HepG2 (cell line): ENCODE results near the gene MNT. TPM values are rescaled to one million over a fixed set of nuclear protein-coding genes. Genes with fewer than 3 reads are reported as not detected.
A peak's percentile ranks its signal among the peaks of the same experiment; 100 is the strongest.

Source experiments
- ARHGAP35 ChIP-seq: sonication (generic); formaldehyde crosslinking; IDR thresholded peaks from 2 replicates; pipeline ENCODE4 v1.9.0; 2022; ENCODE audit warnings: mild to moderate bottlenecking, inconsistent platforms, moderate library complexity, missing genetic modification reagents, borderline replicate concordance
- ATF7-NPFF ChIP-seq: sonication (generic); formaldehyde crosslinking; IDR thresholded peaks from 2 replicates; pipeline ENCODE4 v1.8.1; 2023; ENCODE audit warnings: mild to moderate bottlenecking, low read depth, missing genetic modification reagents, moderate library complexity
- CEBPG ChIP-seq: IDR thresholded peaks from 2 replicates; pipeline ENCODE4 v1.6.1; 2016
- GLI4 ChIP-seq: sonication (generic); formaldehyde crosslinking; IDR thresholded peaks from 2 replicates; pipeline ENCODE4 v1.5.1; 2020; ENCODE audit warnings: missing genetic modification reagents, mild to moderate bottlenecking, moderate library complexity, borderline replicate concordance
- HBP1 ChIP-seq: IDR thresholded peaks from 2 replicates; pipeline ENCODE4 v1.6.1; 2016; ENCODE audit warnings: low read depth, control low read depth
- HMG20A ChIP-seq: IDR thresholded peaks from 2 replicates; pipeline ENCODE4 v1.6.1; 2016; ENCODE audit warnings: borderline replicate concordance
- MLX ChIP-seq: IDR thresholded peaks from 2 replicates; pipeline ENCODE4 v1.6.1; 2016
- MXD1 ChIP-seq: sonication (generic); formaldehyde crosslinking; IDR thresholded peaks from 2 replicates; pipeline ENCODE4 v1.4.0; 2020; ENCODE audit warnings: mild to moderate bottlenecking, missing genetic modification reagents
- POGK ChIP-seq: sonication (generic); formaldehyde crosslinking; conservative IDR thresholded peaks from 2 replicates; pipeline ENCODE4 v1.8.0; 2022; ENCODE audit warnings: mild to moderate bottlenecking, moderate library complexity, missing genetic modification reagents
- RNF219 ChIP-seq: sonication (generic); formaldehyde crosslinking; IDR thresholded peaks from 2 replicates; pipeline ENCODE4 v1.5.0; 2020; ENCODE audit warnings: mild to moderate bottlenecking, missing genetic modification reagents
- RORA ChIP-seq: sonication (generic); formaldehyde crosslinking; IDR thresholded peaks from 2 replicates; pipeline ENCODE4 v1.5.0; 2020; ENCODE audit warnings: mild to moderate bottlenecking, missing genetic modification reagents, moderate library complexity
- SIN3B ChIP-seq: fragments of 150-350 bp; IDR thresholded peaks from 2 replicates; pipeline ENCODE4 v1.6.1; 2014; ENCODE audit warnings: low read length
- SIX1 ChIP-seq: sonication (generic); formaldehyde crosslinking; IDR thresholded peaks from 2 replicates; pipeline ENCODE4 v1.4.0; 2020; ENCODE audit warnings: missing genetic modification reagents, borderline replicate concordance
- STAG1 ChIP-seq: sonication (generic); formaldehyde crosslinking; IDR thresholded peaks from 2 replicates; pipeline ENCODE4 v1.4.0; 2020; ENCODE audit warnings: missing genetic modification reagents
- TAF1 ChIP-seq: sonication (generic); formaldehyde crosslinking; IDR thresholded peaks from 2 replicates; pipeline ENCODE4 v1.4.0; 2020; ENCODE audit warnings: missing genetic modification reagents
- TCF7L2 ChIP-seq: IDR thresholded peaks from 2 replicates; pipeline ENCODE4 v1.6.1; 2011; ENCODE audit warnings: mild to moderate bottlenecking, low read depth, low read length, moderate library complexity
- ZBTB1 ChIP-seq: sonication (generic); formaldehyde crosslinking; IDR thresholded peaks from 2 replicates; pipeline ENCODE4 v1.4.0; 2020; ENCODE audit warnings: missing genetic modification reagents, borderline replicate concordance
- ZNF10 ChIP-seq: sonication (generic); formaldehyde crosslinking; IDR thresholded peaks from 2 replicates; pipeline ENCODE4 v1.4.0; 2020; ENCODE audit warnings: mild to moderate bottlenecking, low read depth, missing genetic modification reagents, borderline replicate concordance
- ZNF567 ChIP-seq: sonication (generic); formaldehyde crosslinking; IDR thresholded peaks from 2 replicates; pipeline ENCODE4 v1.8.1; 2023; ENCODE audit warnings: mild to moderate bottlenecking, missing genetic modification reagents, borderline replicate concordance
- ZNF589 ChIP-seq: sonication (generic); formaldehyde crosslinking; conservative IDR thresholded peaks from 2 replicates; pipeline ENCODE4 v1.8.0; 2022; ENCODE audit warnings: mild to moderate bottlenecking, moderate library complexity, missing genetic modification reagents
- polyA plus RNA-seq, 8 experiments: library from polyadenylated mRNA; depleted of rRNA in 3 of 8; stranded (reverse) in 7 of 8; unstranded in 1 of 8; fragments of >200 nt; fragmentation: Illumina TruSeq in 4 of 8; extraction: Trizol in 4 of 8; gene quantifications; 2 replicates each; pipeline versions ENCODE4 v1.2.1 to v1.2.3, GENCODE V29; 2011 to 2016; ENCODE audit warnings: low read depth in 4 of 8, missing spikeins in 1 of 8, mixed read lengths in 1 of 8; ENCODE audit not compliant: insufficient read depth in 1 of 8
- total RNA-seq, 5 experiments: library from RNA; depleted of rRNA; stranded (reverse); fragments of >200 nt; fragmentation: Illumina TruSeq; extraction: Trizol; gene quantifications; 2 replicates each; pipeline ENCODE4 v1.2.3, GENCODE V29; 2016; ENCODE audit warnings: low read depth in 1 of 5
- TF ChIP-seq, protein P1 (sequence below): sonication (generic); formaldehyde crosslinking; IDR thresholded peaks from 2 replicates; pipeline ENCODE4 v1.4.0; 2020; ENCODE audit warnings: missing genetic modification reagents

Gene MNT
- total and polyA plus RNA-seq, 2 of the 13 experiments (the other 11 are each of a cell fraction or from before 2014, with no cell fraction given): 2.1 to 3.5 TPM

DNA sequence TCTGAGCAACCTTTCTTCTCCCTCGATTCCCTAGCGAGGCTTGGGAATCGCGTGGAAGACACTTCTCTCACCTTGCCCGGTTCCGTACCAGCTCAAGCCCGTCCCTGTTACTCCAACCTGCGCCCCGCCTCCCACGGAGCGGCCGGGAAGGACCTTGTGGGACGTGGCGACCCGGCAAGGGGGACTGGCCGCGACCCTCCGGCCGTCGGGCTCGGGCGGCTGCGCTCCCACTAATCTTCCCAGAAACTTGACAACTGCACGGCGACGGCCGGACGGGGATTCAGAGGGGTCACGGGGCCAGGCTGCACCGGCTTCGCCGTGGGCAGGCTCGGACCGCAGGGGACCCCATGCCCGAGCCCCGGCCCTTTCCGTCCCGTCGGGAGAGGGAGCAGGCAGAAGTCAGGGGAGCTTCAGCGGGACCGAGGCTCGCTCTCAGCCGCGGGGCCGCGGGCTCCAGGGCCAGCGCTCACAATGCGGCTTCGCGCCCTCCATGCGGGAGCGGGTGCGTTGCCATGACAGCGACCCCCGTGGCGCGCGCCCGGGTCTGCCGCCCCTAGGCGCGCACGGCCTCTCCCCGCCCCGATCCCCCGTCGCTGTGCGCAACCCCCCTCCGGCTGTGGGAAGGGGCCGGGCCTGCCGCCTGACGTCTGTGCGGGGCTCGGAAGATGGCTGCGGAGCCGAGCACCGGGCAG, 63.9 kb downstream of the MNT start, which contains the start of gene SGSM2 (continued):
- TF ChIP-seq CEBPG (CRISPR knock-in tag) (no peak), POGK (CRISPR knock-in tag) (no peak), STAG1 (CRISPR knock-in tag) (no peak), ZBTB1 (CRISPR knock-in tag) (no peak), ZNF589 (CRISPR knock-in tag) (no peak), ATF7-NPFF (no peak), HMG20A (CRISPR knock-in tag) (no peak), HBP1 (no peak), SIN3B (no peak), ARHGAP35 (CRISPR knock-in tag) (no peak), ZNF10 (CRISPR knock-in tag) (no peak), ZNF567 (no peak), RORA (CRISPR knock-in tag) (no peak), MXD1 (CRISPR knock-in tag) (peak; percentile 6; the same call in 1 of the 2 replicates), RNF219 (CRISPR knock-in tag) (no peak), TAF1 (CRISPR knock-in tag) (no peak), MLX (CRISPR knock-in tag) (no peak), SIX1 (CRISPR knock-in tag) (no peak), GLI4 (CRISPR knock-in tag) (no peak), TCF7L2 (no peak)
- TF ChIP-seq, protein P1, sequence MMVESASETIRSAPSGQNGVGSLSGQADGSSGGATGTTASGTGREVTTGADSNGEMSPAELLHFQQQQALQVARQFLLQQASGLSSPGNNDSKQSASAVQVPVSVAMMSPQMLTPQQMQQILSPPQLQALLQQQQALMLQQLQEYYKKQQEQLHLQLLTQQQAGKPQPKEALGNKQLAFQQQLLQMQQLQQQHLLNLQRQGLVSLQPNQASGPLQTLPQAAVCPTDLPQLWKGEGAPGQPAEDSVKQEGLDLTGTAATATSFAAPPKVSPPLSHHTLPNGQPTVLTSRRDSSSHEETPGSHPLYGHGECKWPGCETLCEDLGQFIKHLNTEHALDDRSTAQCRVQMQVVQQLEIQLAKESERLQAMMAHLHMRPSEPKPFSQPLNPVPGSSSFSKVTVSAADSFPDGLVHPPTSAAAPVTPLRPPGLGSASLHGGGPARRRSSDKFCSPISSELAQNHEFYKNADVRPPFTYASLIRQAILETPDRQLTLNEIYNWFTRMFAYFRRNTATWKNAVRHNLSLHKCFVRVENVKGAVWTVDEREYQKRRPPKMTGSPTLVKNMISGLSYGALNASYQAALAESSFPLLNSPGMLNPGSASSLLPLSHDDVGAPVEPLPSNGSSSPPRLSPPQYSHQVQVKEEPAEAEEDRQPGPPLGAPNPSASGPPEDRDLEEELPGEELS (CRISPR knock-in tag): no peak
